Astrocyte (in vitro differentiated cells and primary cell): ENCODE measurements around the gene RBBP6. TPM values are rescaled to one million over a fixed set of nuclear protein-coding genes. Genes with fewer than 3 reads are reported as not detected.

Experiments
- DNase-seq: peaks from one replicate; pipeline ENCODE4 v3.0.0-alpha.2; 2010; ENCODE audit warnings: low read depth
- FAIRE-seq: peaks from 2 replicates; lab custom pipeline; 2011; peaks lifted over from hg19 to GRCh38; lab: Jason Lieb, UNC
- H2AFZ ChIP-seq: 2 replicates; pipeline ENCODE4 v1.6.0; 2012; ENCODE audit warnings: low read depth, low read length, inconsistent platforms
- H3K27ac ChIP-seq: 2 replicates; pipeline ENCODE4 v1.5.1; 2011; ENCODE audit warnings: low read depth, low read length, inconsistent platforms
- H3K27me3 ChIP-seq: 2 replicates; pipeline ENCODE4 v1.6.0; 2011; ENCODE audit warnings: low read length, inconsistent platforms; ENCODE audit not compliant: insufficient read depth
- H3K36me3 ChIP-seq: 2 replicates; pipeline ENCODE4 v1.5.1; 2011; ENCODE audit warnings: low read length, inconsistent platforms; ENCODE audit not compliant: insufficient read depth
- H3K4me1 ChIP-seq: 2 replicates; pipeline ENCODE4 v1.5.1; 2011; ENCODE audit warnings: low read length, inconsistent platforms; ENCODE audit not compliant: insufficient read depth
- H3K4me2 ChIP-seq: 2 replicates; pipeline ENCODE4 v1.6.0; 2012; ENCODE audit warnings: low read length, inconsistent platforms
- H3K4me3 ChIP-seq: 2 replicates; pipeline ENCODE4 v1.5.1; 2011; ENCODE audit warnings: low read depth, mild to moderate bottlenecking, low read length, inconsistent platforms; ENCODE audit not compliant: insufficient read depth
- H3K79me2 ChIP-seq: 2 replicates; pipeline ENCODE4 v1.6.0; 2012; ENCODE audit warnings: mild to moderate bottlenecking, low read length, inconsistent platforms; ENCODE audit not compliant: insufficient read depth
- H3K9ac ChIP-seq: 2 replicates; pipeline ENCODE4 v1.6.0; 2012; ENCODE audit warnings: mild to moderate bottlenecking, low read length, inconsistent platforms
- H3K9me3 ChIP-seq: 2 replicates; pipeline ENCODE4 v1.5.1; 2012; ENCODE audit warnings: low read depth, mild to moderate bottlenecking, low read length, inconsistent platforms; ENCODE audit not compliant: insufficient read depth
- H4K20me1 ChIP-seq: 2 replicates; pipeline ENCODE4 v1.6.0; 2012; ENCODE audit warnings: low read length, inconsistent platforms; ENCODE audit not compliant: insufficient read depth
- H3K27ac Mint-ChIP-seq: one replicate; pipeline ENCODE4 v1.8.0; 2021; ENCODE audit warnings: mild to moderate bottlenecking, mixed read lengths; ENCODE audit not compliant: unreplicated experiment
- H3K27me3 Mint-ChIP-seq: one replicate; pipeline ENCODE4 v1.8.0; 2021; ENCODE audit warnings: low read depth, mixed read lengths; ENCODE audit not compliant: unreplicated experiment
- H3K36me3 Mint-ChIP-seq: one replicate; pipeline ENCODE4 v1.8.0; 2021; ENCODE audit warnings: low read depth, mixed read lengths; ENCODE audit not compliant: unreplicated experiment
- H3K4me1 Mint-ChIP-seq: one replicate; pipeline ENCODE4 v1.8.0; 2021; ENCODE audit warnings: low read depth, mixed read lengths; ENCODE audit not compliant: unreplicated experiment
- H3K4me3 Mint-ChIP-seq: one replicate; pipeline ENCODE4 v1.8.0; 2021; ENCODE audit warnings: mild to moderate bottlenecking, moderate library complexity, mixed read lengths; ENCODE audit not compliant: unreplicated experiment
- H3K9me3 Mint-ChIP-seq: one replicate; pipeline ENCODE4 v1.8.0; 2021; ENCODE audit warnings: mild to moderate bottlenecking, mixed read lengths; ENCODE audit not compliant: unreplicated experiment
- EZH2 ChIP-seq: IDR thresholded peaks from 2 replicates; pipeline ENCODE4 v1.6.1; 2012; ENCODE audit warnings: mild to moderate bottlenecking, low read length, inconsistent platforms; ENCODE audit not compliant: insufficient read depth
- total RNA-seq: library from RNA; stranded (reverse); gene quantifications from 2 replicates; pipeline ENCODE4 v1.2.1, GENCODE V29; 2021
- TF ChIP-seq, protein P1 (sequence below): IDR thresholded peaks from 2 replicates; pipeline ENCODE4 v1.5.1; 2011; ENCODE audit warnings: low read depth, mild to moderate bottlenecking, inconsistent platforms, low read length, moderate library complexity; ENCODE audit not compliant: insufficient read depth

The RBBP6 gene
- total RNA-seq, 1 donor from 2014 or later: 44.8 TPM

- Histone ChIP-seq H3K27me3 (peaks cover 2% of the 10 kb centered on the region), H3K4me3 (no peak overlapping the region), H3K9ac (no peak overlapping the region), H3K79me2 (no peaks in the 10 kb centered on the region), H3K27ac (no peak overlapping the region), H4K20me1 (no peaks in the 10 kb centered on the region), H3K4me1 (no peaks in the 10 kb centered on the region), H2AFZ (no peak overlapping the region), H3K36me3 (no peaks in the 10 kb centered on the region), H3K4me2 (no peak overlapping the region), H3K9me3 (no peaks in the 10 kb centered on the region)
- Mint-ChIP-seq H3K27me3 (peaks cover 8% of the 10 kb centered on the region), H3K9me3 (no peaks in the 10 kb centered on the region), H3K36me3 (no peaks in the 10 kb centered on the region), H3K4me3 (no peak overlapping the region), H3K27ac (no peak overlapping the region), H3K4me1 (no peaks in the 10 kb centered on the region)
- no peak for DNase-seq
- TF ChIP-seq, protein P1, sequence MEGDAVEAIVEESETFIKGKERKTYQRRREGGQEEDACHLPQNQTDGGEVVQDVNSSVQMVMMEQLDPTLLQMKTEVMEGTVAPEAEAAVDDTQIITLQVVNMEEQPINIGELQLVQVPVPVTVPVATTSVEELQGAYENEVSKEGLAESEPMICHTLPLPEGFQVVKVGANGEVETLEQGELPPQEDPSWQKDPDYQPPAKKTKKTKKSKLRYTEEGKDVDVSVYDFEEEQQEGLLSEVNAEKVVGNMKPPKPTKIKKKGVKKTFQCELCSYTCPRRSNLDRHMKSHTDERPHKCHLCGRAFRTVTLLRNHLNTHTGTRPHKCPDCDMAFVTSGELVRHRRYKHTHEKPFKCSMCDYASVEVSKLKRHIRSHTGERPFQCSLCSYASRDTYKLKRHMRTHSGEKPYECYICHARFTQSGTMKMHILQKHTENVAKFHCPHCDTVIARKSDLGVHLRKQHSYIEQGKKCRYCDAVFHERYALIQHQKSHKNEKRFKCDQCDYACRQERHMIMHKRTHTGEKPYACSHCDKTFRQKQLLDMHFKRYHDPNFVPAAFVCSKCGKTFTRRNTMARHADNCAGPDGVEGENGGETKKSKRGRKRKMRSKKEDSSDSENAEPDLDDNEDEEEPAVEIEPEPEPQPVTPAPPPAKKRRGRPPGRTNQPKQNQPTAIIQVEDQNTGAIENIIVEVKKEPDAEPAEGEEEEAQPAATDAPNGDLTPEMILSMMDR: no peak
- no peak for TF ChIP-seq EZH2
- no peak for FAIRE-seq
Observed at GRCh38 chr16:24518498-24518897, 20.9 kb upstream of the RBBP6 start.

DNA sequence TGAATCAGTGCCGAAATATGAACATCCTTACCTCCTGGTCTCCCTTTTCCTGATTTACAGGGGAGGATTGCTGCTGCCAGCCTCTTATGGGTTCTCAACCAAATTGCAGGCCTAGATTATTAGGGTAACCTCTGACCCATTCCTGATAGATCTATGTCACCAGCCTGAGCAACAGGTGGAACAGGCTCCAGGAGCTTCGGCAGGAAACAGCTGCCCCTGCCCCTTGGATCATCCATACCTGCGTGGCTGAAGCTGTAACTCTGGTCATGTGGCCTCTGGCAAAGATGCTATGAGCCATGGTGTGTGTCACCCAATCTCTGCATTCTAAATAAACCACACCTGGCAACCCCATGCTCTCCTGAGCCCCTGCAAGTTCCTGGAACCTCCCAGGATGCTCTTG, 18.4 kb upstream of the RBBP6 start:
- Histone ChIP-seq H3K27me3 (no peaks in the 10 kb centered on the region), H3K36me3 (no peaks in the 10 kb centered on the region), H3K4me1 (no peaks in the 10 kb centered on the region), H3K4me2 (no peak overlapping the region), H4K20me1 (no peaks in the 10 kb centered on the region), H3K9me3 (no peaks in the 10 kb centered on the region), H3K79me2 (no peaks in the 10 kb centered on the region), H3K27ac (no peak overlapping the region), H3K9ac (no peak overlapping the region), H2AFZ (no peak overlapping the region), H3K4me3 (no peak overlapping the region)
- Mint-ChIP-seq H3K4me3 (no peak overlapping the region), H3K27ac (no peak overlapping the region), H3K27me3 (peaks cover 2% of the 10 kb centered on the region), H3K36me3 (no peaks in the 10 kb centered on the region), H3K9me3 (no peaks in the 10 kb centered on the region), H3K4me1 (peaks cover under 1% of the 10 kb centered on the region)
- no peak for FAIRE-seq
- no peak for TF ChIP-seq EZH2
- TF ChIP-seq, protein P1: no peak
- no peak for DNase-seq

- Histone ChIP-seq H3K36me3 (no peaks in the 10 kb centered on the region), H3K4me3 (no peak overlapping the region), H3K27ac (no peak overlapping the region), H3K27me3 (no peaks in the 10 kb centered on the region), H4K20me1 (no peaks in the 10 kb centered on the region), H3K4me2 (no peak overlapping the region), H3K9me3 (no peaks in the 10 kb centered on the region), H3K9ac (no peak overlapping the region), H2AFZ (no peak overlapping the region), H3K4me1 (no peaks in the 10 kb centered on the region), H3K79me2 (no peaks in the 10 kb centered on the region)
- no peaks in the 10 kb centered on the region for H3K9me3 Mint-ChIP-seq
- peaks cover 2% of the 10 kb centered on the region for H3K27me3 Mint-ChIP-seq
- no peaks in the 10 kb centered on the region for H3K36me3 Mint-ChIP-seq
- DNase-seq (no peak), FAIRE-seq (no peak)
- peaks cover 5% of the 10 kb centered on the region for H3K4me1 Mint-ChIP-seq
- H3K27ac Mint-ChIP-seq: no peak overlapping the region
- H3K4me3 Mint-ChIP-seq: no peak overlapping the region
- TF ChIP-seq, protein P1: no peak
- no peak for TF ChIP-seq EZH2
Observed at GRCh38 chr16:24522751-24523150, 16.6 kb upstream of the RBBP6 start.
